IMR-90 (cell line): ENCODE data around the gene KLF11. TPM values are rescaled to one million over a fixed set of nuclear protein-coding genes. Genes with fewer than 3 reads are reported as not detected.
"Not testable (repeated sequence)": the region's sequence is repeated elsewhere in the genome, so short reads cannot be mapped to it uniquely, and the experiment has no call there.

Experiments used
- ATAC-seq: fragments of 200-7000 bp; cut with Tn5 transposase; 2 replicates; pipeline ENCODE4 v1.9.1; 2020; ENCODE audit warnings: low read depth, mild to moderate bottlenecking, moderate library complexity
- BruUV-seq: library from RNA; stranded (reverse); fragments of 400-500 nt; replicated peaks from 2 replicates; lab custom pipeline; 2021; lab: Mats Ljungman, UMichigan
- CTCF ChIA-PET: fragments of 300-600 bp; formaldehyde crosslinking; extraction: SDS; loops from one replicate; lab custom pipeline; 2021; ENCODE audit warnings: antibody characterized with exemption; lab: Yijun Ruan, JAX
- POLR2A ChIA-PET: fragments of 300-600 bp; sonication (Branson Sonifier 250); formaldehyde crosslinking; loops from one replicate; lab custom pipeline; 2022; ENCODE audit warnings: antibody characterized with exemption; ENCODE audit not compliant: unreplicated experiment; lab: Charles Lee
- DNase-seq: peaks from one replicate; pipeline ENCODE4 v3.0.0; 2013
- H2AFZ ChIP-seq: replicated peaks from 2 replicates; pipeline ENCODE3; 2013; ENCODE audit warnings: low read length, mild to moderate bottlenecking; ENCODE audit not compliant: poor library complexity
- H2AK5ac ChIP-seq: 2 replicates; pipeline ENCODE4 v1.6.1; 2013; ENCODE audit warnings: low read depth, low read length, inconsistent platforms
- H2AK9ac ChIP-seq: replicated peaks from 2 replicates; pipeline ENCODE3; 2013; ENCODE audit warnings: mild to moderate bottlenecking, low read depth, low read length, moderate library complexity; ENCODE audit not compliant: poor library complexity
- H2BK120ac ChIP-seq: 2 replicates; pipeline ENCODE4 v1.6.1; 2013; ENCODE audit warnings: low read depth, low read length, inconsistent platforms
- H2BK15ac ChIP-seq: 3 replicates; pipeline ENCODE4 v1.6.1; 2013; ENCODE audit warnings: low read depth, low read length, inconsistent platforms
- H2BK20ac ChIP-seq: 2 replicates; pipeline ENCODE4 v1.6.1; 2013; ENCODE audit warnings: low read depth, mild to moderate bottlenecking, inconsistent platforms, low read length, moderate library complexity
- H2BK5ac ChIP-seq: 2 replicates; pipeline ENCODE4 v1.6.1; 2013; ENCODE audit warnings: mild to moderate bottlenecking, low read depth, low read length, inconsistent platforms; ENCODE audit not compliant: poor library complexity, severe bottlenecking
- H3K14ac ChIP-seq: replicated peaks from 2 replicates; pipeline ENCODE4 v1.6.1; 2013; ENCODE audit warnings: low read depth, low read length, inconsistent platforms
- H3K18ac ChIP-seq: 2 replicates; pipeline ENCODE4 v1.6.1; 2013; ENCODE audit warnings: low read depth, low read length, control low read depth
- H3K23ac ChIP-seq: 2 replicates; pipeline ENCODE4 v1.6.1; 2013; ENCODE audit warnings: low read depth, low read length, inconsistent platforms
- H3K27ac ChIP-seq: 2 replicates; pipeline ENCODE4 v1.5.1; 2013; ENCODE audit warnings: mild to moderate bottlenecking, control low read depth, low read length; ENCODE audit not compliant: insufficient read depth
- H3K27me3 ChIP-seq: 2 replicates; pipeline ENCODE4 v1.6.1; 2013; ENCODE audit warnings: low read length; ENCODE audit not compliant: control insufficient read depth, insufficient read depth
- H3K36me3 ChIP-seq: 2 replicates; pipeline ENCODE4 v1.6.1; 2013; ENCODE audit warnings: low read length, mixed read lengths; ENCODE audit not compliant: control insufficient read depth, insufficient read depth
- H3K4ac ChIP-seq: 2 replicates; pipeline ENCODE4 v1.6.1; 2013; ENCODE audit warnings: low read depth, low read length, inconsistent platforms
- H3K4me1 ChIP-seq: 2 replicates; pipeline ENCODE4 v1.6.1; 2013; ENCODE audit warnings: low read length, mixed read lengths; ENCODE audit not compliant: control insufficient read depth, insufficient read depth
- H3K4me2 ChIP-seq: 2 replicates; pipeline ENCODE4 v1.6.1; 2013; ENCODE audit warnings: low read depth, mild to moderate bottlenecking, control low read depth, low read length, moderate library complexity
- H3K4me3 ChIP-seq: 2 replicates; pipeline ENCODE4 v1.5.1; 2013; ENCODE audit warnings: low read depth, mild to moderate bottlenecking, control low read depth, low read length, moderate library complexity; ENCODE audit not compliant: insufficient read depth
- H3K56ac ChIP-seq: 2 replicates; pipeline ENCODE4 v1.6.1; 2013; ENCODE audit warnings: low read length, inconsistent platforms; ENCODE audit not compliant: insufficient read depth; ENCODE audit errors: extremely low read depth
- H3K79me1 ChIP-seq, 2 experiments: 2 replicates each; pipeline ENCODE4 v1.6.1; 2013; ENCODE audit warnings: low read length in 2 of 2, inconsistent platforms in 1 of 2, low read depth in 1 of 2
- H3K9ac ChIP-seq: 2 replicates; pipeline ENCODE4 v1.6.1; 2013; ENCODE audit warnings: low read depth, low read length, control low read depth
- H3K9me1 ChIP-seq: 2 replicates; pipeline ENCODE4 v1.6.1; 2013; ENCODE audit warnings: low read length, inconsistent platforms; ENCODE audit not compliant: insufficient read depth
- H3K9me3 ChIP-seq: 2 replicates; pipeline ENCODE4 v1.6.1; 2013; ENCODE audit warnings: low read length; ENCODE audit not compliant: control insufficient read depth, insufficient read depth
- H4K20me1 ChIP-seq: 2 replicates; pipeline ENCODE4 v1.6.1; 2013; ENCODE audit warnings: low read length, inconsistent platforms; ENCODE audit not compliant: insufficient read depth
- H4K5ac ChIP-seq: 2 replicates; pipeline ENCODE4 v1.6.1; 2013; ENCODE audit warnings: mild to moderate bottlenecking, low read depth, low read length, control low read depth
- H4K8ac ChIP-seq, 2 experiments: 2 replicates each; pipeline ENCODE4 v1.6.1; 2013; ENCODE audit warnings: low read depth in 2 of 2, low read length in 2 of 2, control low read depth in 1 of 2, inconsistent platforms in 1 of 2
- H4K91ac ChIP-seq: 2 replicates; pipeline ENCODE4 v1.6.1; 2013; ENCODE audit warnings: low read depth, low read length, inconsistent platforms; ENCODE audit not compliant: insufficient read depth
- WGBS, 2 experiments: methylation state at CpG; one replicate each; pipeline versions ENCODE4 v1.1.5 to v1.1.7; 2013; ENCODE audit warnings: missing lambda C conversion rate in 2 of 2; ENCODE audit not compliant: insufficient read length in 1 of 2; ENCODE audit errors: extremely low coverage in 2 of 2; 5-methylcytosine and 5-hydroxymethylcytosine counted together
- dilution Hi-C: fragments of 300-500 bp; cut with HindIII; formaldehyde crosslinking; loops from one replicate; pipeline ENCODE4 v1.14.3; 2018; ENCODE audit warnings: low sequenced_read_pairs; ENCODE audit not compliant: unreplicated experiment
- in situ Hi-C: fragments of 300-500 bp; cut with MboI; formaldehyde crosslinking; loops from 3 replicates; pipeline ENCODE4 v1.14.3; 2019; ENCODE audit warnings: low sequenced_read_pairs, inconsistent platforms, mixed read lengths
- intact Hi-C: fragments of 100-400 bp; cut with micrococcal nuclease; formaldehyde crosslinking; loops from 2 replicates; pipeline ENCODE4 v1.10.0; 2022
- polyA plus RNA-seq, 3 experiments: library from polyadenylated mRNA; depleted of rRNA; stranded (reverse); fragments of >200 nt; gene quantifications; 2 replicates each; pipeline ENCODE4 v1.2.3, GENCODE V29; 2012; ENCODE audit warnings: low replicate concordance in 1 of 3
- total RNA-seq: library from RNA; depleted of rRNA; stranded (reverse); fragments of >200 nt; gene quantifications from 2 replicates; pipeline ENCODE4 v1.2.3, GENCODE V29; 2012

KLF11 gene
- total and polyA plus RNA-seq, 2 of the 4 experiments (the other 2 are of a cell fraction): 2.0 to 2.4 TPM

DNA sequence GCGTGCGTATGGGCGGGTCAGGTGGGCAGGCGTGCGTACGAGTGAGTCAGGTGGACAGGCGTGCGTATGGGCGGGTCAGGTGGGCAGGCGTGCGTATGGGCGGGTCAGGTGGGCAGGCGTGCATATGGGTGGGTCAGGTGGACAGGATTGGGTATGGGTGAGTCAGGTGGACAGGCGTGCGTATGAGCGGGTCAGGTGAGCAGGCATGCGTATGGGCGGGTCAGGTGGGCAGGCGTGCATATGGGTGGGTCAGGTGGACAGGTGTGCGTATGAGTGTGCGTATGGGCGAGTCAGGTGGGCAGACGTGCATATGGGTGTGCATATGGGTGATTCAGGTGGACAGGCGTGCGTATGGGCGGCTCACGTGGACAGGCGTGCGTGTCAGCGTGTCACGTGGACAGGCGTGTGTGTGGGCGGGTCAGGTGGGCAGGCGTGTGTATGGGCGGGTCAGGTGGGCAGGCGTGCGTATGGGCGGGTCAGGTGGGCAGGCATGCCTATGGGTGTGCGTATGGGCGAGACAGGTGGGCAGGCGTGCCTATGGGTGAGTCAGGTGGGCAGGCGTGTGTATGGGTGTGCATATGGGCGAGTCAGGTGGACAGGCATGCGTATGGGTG lies 27.9 kb upstream of the KLF11 start:
- H3K27me3 ChIP-seq, H3K56ac ChIP-seq, H3K4me1 ChIP-seq, H2BK15ac ChIP-seq, H3K36me3 ChIP-seq, H3K4me2 ChIP-seq, H3K79me1 ChIP-seq, H2BK5ac ChIP-seq, H4K20me1 ChIP-seq, H2BK120ac ChIP-seq, in situ Hi-C loops, H4K5ac ChIP-seq, intact Hi-C loops, DNase-seq, H3K14ac ChIP-seq, POLR2A ChIA-PET, H3K4ac ChIP-seq, H2AK5ac ChIP-seq, H3K4me3 ChIP-seq, BruUV-seq, H4K8ac ChIP-seq, ATAC-seq, CTCF ChIA-PET, H3K27ac ChIP-seq, H3K9ac ChIP-seq, H4K91ac ChIP-seq, H2BK20ac ChIP-seq, H2AFZ ChIP-seq, H3K18ac ChIP-seq, H2AK9ac ChIP-seq, H3K9me3 ChIP-seq, dilution Hi-C loops, H3K9me1 ChIP-seq, H3K23ac ChIP-seq: not testable (repeated sequence)
- 94% methylated on average over 33 of the region's 44 CpGs; no CpG with 5 or more reads in 1 of the 2 experiments for WGBS, 2 experiments
